ENCODE results near the gene PRR13.

DNA sequence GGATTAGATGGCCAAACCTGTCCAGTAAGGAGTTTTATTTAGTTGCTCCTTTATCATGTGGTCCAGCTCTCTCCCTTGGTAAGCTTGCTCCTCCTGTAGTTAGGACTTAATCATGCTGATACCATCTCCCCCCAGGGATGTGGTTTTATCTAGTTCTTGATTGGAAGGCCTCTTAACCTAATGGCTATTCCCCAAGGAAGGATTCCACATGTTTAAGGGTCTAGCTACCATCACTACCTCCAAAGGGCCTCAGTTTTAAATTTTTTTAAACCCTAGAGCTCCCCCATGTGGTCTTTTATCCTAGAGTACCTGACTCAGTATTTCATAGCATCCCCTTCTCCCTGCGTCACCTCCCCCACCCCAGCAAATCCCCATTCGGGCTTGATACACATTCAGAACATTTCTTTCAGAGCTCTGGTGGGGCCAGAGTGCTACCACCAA, 35.3 kb downstream of the PRR13 start:
- TF ChIP-seq POLR2AphosphoS5 (IDR thresholded peaks at IDR 0.05; ENCODE audit: borderline replicate concordance, low read depth, low read length) (no peak), EZH2 (IDR thresholded peaks at IDR 0.05) (no peak)
